Panc1 (cell line): ENCODE data around the gene RABGGTA.

Experiments used
- POLR2AphosphoS5 ChIP-seq: IDR thresholded peaks from 2 replicates; pipeline ENCODE4 v1.6.1; 2012; ENCODE audit warnings: mild to moderate bottlenecking, low read depth, low read length, moderate library complexity
- SIN3A ChIP-seq: IDR thresholded peaks from 2 replicates; pipeline ENCODE4 v1.6.1; 2012; ENCODE audit warnings: low read depth, mild to moderate bottlenecking, low read length, moderate library complexity, borderline replicate concordance; ENCODE audit not compliant: insufficient read depth
- TF ChIP-seq, protein P1 (sequence below): fragments of 450-650 bp; IDR thresholded peaks from 2 replicates; pipeline ENCODE4 v1.5.1; 2017; ENCODE audit warnings: mild to moderate bottlenecking

- TF ChIP-seq, protein P1, sequence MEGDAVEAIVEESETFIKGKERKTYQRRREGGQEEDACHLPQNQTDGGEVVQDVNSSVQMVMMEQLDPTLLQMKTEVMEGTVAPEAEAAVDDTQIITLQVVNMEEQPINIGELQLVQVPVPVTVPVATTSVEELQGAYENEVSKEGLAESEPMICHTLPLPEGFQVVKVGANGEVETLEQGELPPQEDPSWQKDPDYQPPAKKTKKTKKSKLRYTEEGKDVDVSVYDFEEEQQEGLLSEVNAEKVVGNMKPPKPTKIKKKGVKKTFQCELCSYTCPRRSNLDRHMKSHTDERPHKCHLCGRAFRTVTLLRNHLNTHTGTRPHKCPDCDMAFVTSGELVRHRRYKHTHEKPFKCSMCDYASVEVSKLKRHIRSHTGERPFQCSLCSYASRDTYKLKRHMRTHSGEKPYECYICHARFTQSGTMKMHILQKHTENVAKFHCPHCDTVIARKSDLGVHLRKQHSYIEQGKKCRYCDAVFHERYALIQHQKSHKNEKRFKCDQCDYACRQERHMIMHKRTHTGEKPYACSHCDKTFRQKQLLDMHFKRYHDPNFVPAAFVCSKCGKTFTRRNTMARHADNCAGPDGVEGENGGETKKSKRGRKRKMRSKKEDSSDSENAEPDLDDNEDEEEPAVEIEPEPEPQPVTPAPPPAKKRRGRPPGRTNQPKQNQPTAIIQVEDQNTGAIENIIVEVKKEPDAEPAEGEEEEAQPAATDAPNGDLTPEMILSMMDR = no peak
- TF ChIP-seq POLR2AphosphoS5 (no peak), SIN3A (no peak)
Observed at GRCh38 chr14:24252289-24253124, 18.9 kb downstream of the RABGGTA start.
